GM18505 (cell line): ENCODE results near the gene RNF44.
A peak's percentile ranks its signal among the peaks of the same experiment; 100 is the strongest.

Experiments
- ATAC-seq: cut with Tn5 transposase; IDR thresholded peaks from one replicate; pipeline ENCODE4 v1.9.1; 2021; ENCODE audit not compliant: unreplicated experiment
- POLR2A ChIP-seq: IDR thresholded peaks from 4 replicates; pipeline ENCODE4 v1.6.1; 2011; ENCODE audit warnings: borderline replicate concordance; ENCODE audit not compliant: insufficient read depth, insufficient read length; ENCODE audit errors: extremely low read depth

RNF44 gene

GRCh38 chr5:176536902-176537553 is at the start of gene RNF44:
Gene RNF44 (minus strand): TSS chr5:176537402. CDS start chr5:176532472, 4,930 bp downstream.
- ATAC-seq, result peak; percentile 51
- peak; percentile 55 for TF ChIP-seq POLR2A

GRCh38 chr5:176583076-176583475 is 45.9 kb upstream of the RNF44 start:
- no peak for TF ChIP-seq POLR2A
- no peak for ATAC-seq

- no peak for ATAC-seq
- TF ChIP-seq POLR2A, result no peak
Observed at GRCh38 chr5:176581361-176581760, 44.2 kb upstream of the RNF44 start.

GRCh38 chr5:176579323-176579722 is 42.1 kb upstream of the RNF44 start:
- TF ChIP-seq POLR2A, result no peak

GRCh38 chr5:176578391-176578808 is 41.2 kb upstream of the RNF44 start:
- ATAC-seq, result no peak
- TF ChIP-seq POLR2A, result no peak

More at GRCh38 chr5:176579323-176579722, 42.1 kb upstream of the RNF44 start:
- no peak for ATAC-seq

GRCh38 chr5:176577312-176578176 is 40.3 kb upstream of the RNF44 start:
- TF ChIP-seq POLR2A, result no peak
- no peak for ATAC-seq

GRCh38 chr5:176575488-176576422 is 38.6 kb upstream of the RNF44 start:
- ATAC-seq, result no peak
- no peak for TF ChIP-seq POLR2A

GRCh38 chr5:176575066-176575465 is 37.9 kb upstream of the RNF44 start:
- TF ChIP-seq POLR2A, result no peak
- ATAC-seq, result no peak

GRCh38 chr5:176574297-176574591 is 37.0 kb upstream of the RNF44 start:
- no peak for TF ChIP-seq POLR2A
- ATAC-seq, result no peak

- ATAC-seq, result no peak
- TF ChIP-seq POLR2A, result no peak
Observed at GRCh38 chr5:176573564-176574296, 36.5 kb upstream of the RNF44 start.

- TF ChIP-seq POLR2A, result no peak
Observed at GRCh38 chr5:176570044-176570443, 32.8 kb upstream of the RNF44 start.

GRCh38 chr5:176568657-176569056 is 31.5 kb upstream of the RNF44 start:
- ATAC-seq, result no peak
- TF ChIP-seq POLR2A, result no peak

More at GRCh38 chr5:176570044-176570443, 32.8 kb upstream of the RNF44 start:
- ATAC-seq, result no peak
